Tibial nerve (tissue), 4 donors: ENCODE data around the gene SDR39U1.
"Not testable (repeated sequence)": the region's sequence is repeated elsewhere in the genome, so short reads cannot be mapped to it uniquely, and the experiment has no call there.

Source experiments
- EP300 ChIP-seq, 2 donors: sonication (generic); formaldehyde crosslinking; IDR thresholded peaks; one replicate each; pipeline ENCODE4 v1.6.1; 2017; ENCODE audit warnings: antibody characterized with exemption in 2 of 2, mild to moderate bottlenecking in 1 of 2
- POLR2A ChIP-seq, 2 donors: fragments of 450-650 bp; IDR thresholded peaks; one replicate each; pipeline ENCODE4 v1.6.1; 2017; ENCODE audit warnings: antibody characterized with exemption in 2 of 2, mild to moderate bottlenecking in 2 of 2, moderate library complexity in 2 of 2
- TF ChIP-seq, protein P1 (sequence below), 5 experiments: fragments of 200-600 bp in 3 of 5; fragments of 450-650 bp in 2 of 5; sonication (generic) in 3 of 5; IDR thresholded peaks; one replicate each; pipeline ENCODE4 v1.5.1; 2016 to 2019; ENCODE audit warnings: antibody characterized with exemption in 5 of 5, mild to moderate bottlenecking in 3 of 5, moderate library complexity in 2 of 5

DNA sequence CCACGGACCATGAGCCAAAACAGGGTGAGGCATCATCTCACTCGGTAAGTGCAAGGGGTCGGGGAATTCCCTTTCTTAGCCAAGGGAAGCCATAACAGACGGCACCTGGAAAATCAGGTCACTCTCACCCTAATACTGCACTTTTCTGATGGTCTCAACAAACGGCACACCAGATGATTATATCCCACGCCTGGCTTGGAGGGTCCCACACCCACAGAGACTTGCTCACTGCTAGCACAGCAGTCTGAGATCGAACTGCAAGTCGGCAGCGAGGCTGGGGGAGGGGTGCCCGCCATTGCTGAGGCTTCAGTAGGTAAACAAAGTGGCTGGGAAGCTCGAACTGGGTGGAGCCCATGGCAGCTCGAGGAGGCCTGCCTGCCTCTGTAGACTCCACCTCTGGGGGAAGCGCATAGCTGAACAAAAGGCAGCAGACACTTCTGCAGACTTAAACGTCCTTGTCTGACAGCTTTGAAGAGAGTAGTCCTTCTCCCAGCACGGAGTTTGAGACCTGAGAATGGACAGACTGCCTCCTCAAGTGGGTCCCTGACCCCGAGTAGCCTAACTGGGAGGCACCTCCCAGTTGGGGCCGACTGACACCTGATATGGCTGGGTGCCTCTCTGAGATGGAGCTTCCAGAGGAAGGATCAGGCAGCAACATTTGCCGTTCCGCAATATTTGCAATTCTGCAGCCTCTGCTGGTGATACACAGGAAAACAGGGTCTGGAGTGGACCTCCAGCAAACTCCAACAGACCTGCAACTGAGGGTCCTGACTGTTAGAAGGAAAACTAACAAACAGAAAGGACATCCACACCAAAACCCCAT is 49.2 kb upstream of the SDR39U1 start:
- TF ChIP-seq, protein P1, sequence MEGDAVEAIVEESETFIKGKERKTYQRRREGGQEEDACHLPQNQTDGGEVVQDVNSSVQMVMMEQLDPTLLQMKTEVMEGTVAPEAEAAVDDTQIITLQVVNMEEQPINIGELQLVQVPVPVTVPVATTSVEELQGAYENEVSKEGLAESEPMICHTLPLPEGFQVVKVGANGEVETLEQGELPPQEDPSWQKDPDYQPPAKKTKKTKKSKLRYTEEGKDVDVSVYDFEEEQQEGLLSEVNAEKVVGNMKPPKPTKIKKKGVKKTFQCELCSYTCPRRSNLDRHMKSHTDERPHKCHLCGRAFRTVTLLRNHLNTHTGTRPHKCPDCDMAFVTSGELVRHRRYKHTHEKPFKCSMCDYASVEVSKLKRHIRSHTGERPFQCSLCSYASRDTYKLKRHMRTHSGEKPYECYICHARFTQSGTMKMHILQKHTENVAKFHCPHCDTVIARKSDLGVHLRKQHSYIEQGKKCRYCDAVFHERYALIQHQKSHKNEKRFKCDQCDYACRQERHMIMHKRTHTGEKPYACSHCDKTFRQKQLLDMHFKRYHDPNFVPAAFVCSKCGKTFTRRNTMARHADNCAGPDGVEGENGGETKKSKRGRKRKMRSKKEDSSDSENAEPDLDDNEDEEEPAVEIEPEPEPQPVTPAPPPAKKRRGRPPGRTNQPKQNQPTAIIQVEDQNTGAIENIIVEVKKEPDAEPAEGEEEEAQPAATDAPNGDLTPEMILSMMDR (IDR thresholded peaks at IDR 0.05): not testable (repeated sequence)
- not testable (repeated sequence) for TF ChIP-seq POLR2A, EP300 (IDR thresholded peaks at IDR 0.05)
